ENCODE results near the gene IL22RA2. TPM values are rescaled to one million over a fixed set of nuclear protein-coding genes. Genes with fewer than 3 reads are reported as not detected.

Gene IL22RA2
- total RNA-seq, 1 donor from 2014 or later, result not detected

- H3K27me3 Mint-ChIP-seq (ENCODE audit: unreplicated experiment), result peaks cover 1% of the 10 kb centered on the region
These were observed 40.3 kb downstream of the IL22RA2 start for GRCh38 chr6:137133122-137133521.

GRCh38 chr6:137126875-137127485 is 46.5 kb downstream of the IL22RA2 start:
- no peaks in the 10 kb centered on the region for H3K27me3 Mint-ChIP-seq (ENCODE audit: unreplicated experiment)
- TF ChIP-seq CTCF (IDR thresholded peaks at IDR 0.05; ENCODE audit: unreplicated experiment), result no peak
- no peak overlapping the region for H3K4me3 Mint-ChIP-seq (ENCODE audit: unreplicated experiment)
- H3K27ac Mint-ChIP-seq (ENCODE audit: unreplicated experiment), result no peak overlapping the region
- H3K4me1 Mint-ChIP-seq (ENCODE audit: unreplicated experiment), result no peaks in the 10 kb centered on the region
- no peaks in the 10 kb centered on the region for H3K36me3 Mint-ChIP-seq (ENCODE audit: low read depth, unreplicated experiment)
- no peak for DNase-seq (ENCODE audit: low spot score)
- no peaks in the 10 kb centered on the region for H3K9me3 Mint-ChIP-seq (ENCODE audit: unreplicated experiment)

More at GRCh38 chr6:137133122-137133521, 40.3 kb downstream of the IL22RA2 start:
- Mint-ChIP-seq H3K36me3 (ENCODE audit: low read depth, unreplicated experiment) (no peaks in the 10 kb centered on the region), H3K9me3 (ENCODE audit: unreplicated experiment) (no peaks in the 10 kb centered on the region), H3K27ac (ENCODE audit: unreplicated experiment) (no peak overlapping the region), H3K4me3 (ENCODE audit: unreplicated experiment) (no peak overlapping the region), H3K4me1 (ENCODE audit: unreplicated experiment) (no peaks in the 10 kb centered on the region)
- DNase-seq (ENCODE audit: low spot score), result no peak
- TF ChIP-seq CTCF (IDR thresholded peaks at IDR 0.05; ENCODE audit: unreplicated experiment), result no peak

- H3K4me1 Mint-ChIP-seq (ENCODE audit: unreplicated experiment), result no peaks in the 10 kb centered on the region
These were observed 50.4 kb downstream of the IL22RA2 start for GRCh38 chr6:137123078-137123477.

GRCh38 chr6:137122612-137123011 is 50.8 kb downstream of the IL22RA2 start:
- no peak overlapping the region for H3K4me3 Mint-ChIP-seq (ENCODE audit: unreplicated experiment)
- no peak for DNase-seq (ENCODE audit: low spot score)
- no peaks in the 10 kb centered on the region for H3K4me1 Mint-ChIP-seq (ENCODE audit: unreplicated experiment)
- H3K36me3 Mint-ChIP-seq (ENCODE audit: low read depth, unreplicated experiment), result peaks cover 5% of the 10 kb centered on the region
- H3K27ac Mint-ChIP-seq (ENCODE audit: unreplicated experiment), result no peak overlapping the region
- H3K9me3 Mint-ChIP-seq (ENCODE audit: unreplicated experiment), result no peaks in the 10 kb centered on the region
- H3K27me3 Mint-ChIP-seq (ENCODE audit: unreplicated experiment), result no peaks in the 10 kb centered on the region
- no peak for TF ChIP-seq CTCF (IDR thresholded peaks at IDR 0.05; ENCODE audit: unreplicated experiment)

More at GRCh38 chr6:137123078-137123477, 50.4 kb downstream of the IL22RA2 start:
- no peak overlapping the region for H3K27ac Mint-ChIP-seq (ENCODE audit: unreplicated experiment)
- H3K36me3 Mint-ChIP-seq (ENCODE audit: low read depth, unreplicated experiment), result peaks cover 1% of the 10 kb centered on the region
- no peak overlapping the region for H3K4me3 Mint-ChIP-seq (ENCODE audit: unreplicated experiment)
- no peaks in the 10 kb centered on the region for H3K27me3 Mint-ChIP-seq (ENCODE audit: unreplicated experiment)
- DNase-seq (ENCODE audit: low spot score), result no peak
- TF ChIP-seq CTCF (IDR thresholded peaks at IDR 0.05; ENCODE audit: unreplicated experiment), result no peak
- no peaks in the 10 kb centered on the region for H3K9me3 Mint-ChIP-seq (ENCODE audit: unreplicated experiment)

- peaks cover 1% of the 10 kb centered on the region for H3K27me3 Mint-ChIP-seq (ENCODE audit: unreplicated experiment)
- no peak for DNase-seq (ENCODE audit: low spot score)
These were observed 51.9 kb downstream of the IL22RA2 start for GRCh38 chr6:137121401-137121997.

More at GRCh38 chr6:137121401-137121997, 51.9 kb downstream of the IL22RA2 start:
- no peak overlapping the region for H3K4me3 Mint-ChIP-seq (ENCODE audit: unreplicated experiment)
- H3K4me1 Mint-ChIP-seq (ENCODE audit: unreplicated experiment), result no peaks in the 10 kb centered on the region
- H3K27ac Mint-ChIP-seq (ENCODE audit: unreplicated experiment), result no peak overlapping the region
- no peaks in the 10 kb centered on the region for H3K9me3 Mint-ChIP-seq (ENCODE audit: unreplicated experiment)
- peaks cover 5% of the 10 kb centered on the region for H3K36me3 Mint-ChIP-seq (ENCODE audit: low read depth, unreplicated experiment)
- TF ChIP-seq CTCF (IDR thresholded peaks at IDR 0.05; ENCODE audit: unreplicated experiment), result no peak

All from endothelial cell (in vitro differentiated cells).